Panc1 (cell line): ENCODE data around the gene CCDC71. TPM values are rescaled to one million over a fixed set of nuclear protein-coding genes. Genes with fewer than 3 reads are reported as not detected.

Experiments used
- ATAC-seq: fragments of 200-7000 bp; cut with Tn5 transposase; 2 replicates; pipeline ENCODE4 v1.9.1; 2020; ENCODE audit warnings: mild to moderate bottlenecking, moderate library complexity
- BruUV-seq: library from RNA; stranded (reverse); fragments of 400-500 nt; replicated peaks from 2 replicates; lab custom pipeline; 2021; lab: Mats Ljungman, UMichigan
- CTCF ChIA-PET: fragments of 300-600 bp; sonication (Branson Sonifier 250); formaldehyde crosslinking; loops from one replicate; lab custom pipeline; 2022; ENCODE audit warnings: antibody characterized with exemption; lab: Charles Lee
- POLR2A ChIA-PET: fragments of 300-600 bp; sonication (Branson Sonifier 250); formaldehyde crosslinking; loops from one replicate; lab custom pipeline; 2022; ENCODE audit warnings: antibody characterized with exemption; lab: Charles Lee
- DNase-seq: peaks from one replicate; pipeline ENCODE4 v3.0.0-alpha.2; 2010; ENCODE audit warnings: low read depth, low spot score
- H3K27ac ChIP-seq: 2 replicates; pipeline ENCODE4 v1.5.1; 2011; ENCODE audit warnings: mild to moderate bottlenecking, low read length, inconsistent platforms
- H3K27me3 ChIP-seq: fragments of 200-500 bp; sonication (Bioruptor generic); 2 replicates; pipeline ENCODE4 v1.6.0; 2014; ENCODE audit warnings: low read length, inconsistent platforms; ENCODE audit not compliant: control insufficient read depth, insufficient read depth
- H3K36me3 ChIP-seq: fragments of 200-500 bp; sonication (Bioruptor generic); 2 replicates; pipeline ENCODE4 v1.5.1; 2014; ENCODE audit warnings: inconsistent platforms, mild to moderate bottlenecking, low read length, moderate library complexity; ENCODE audit not compliant: control insufficient read depth, insufficient read depth
- H3K4me1 ChIP-seq: 2 replicates; pipeline ENCODE4 v1.5.1; 2011; ENCODE audit warnings: inconsistent platforms, mild to moderate bottlenecking, low read length, moderate library complexity; ENCODE audit not compliant: control insufficient read depth, insufficient read depth
- H3K4me3 ChIP-seq, 2 experiments: 2 replicates each; pipeline ENCODE4 v1.5.1; 2011 to 2012; ENCODE audit warnings: low read depth in 2 of 2, low read length in 2 of 2, mild to moderate bottlenecking in 2 of 2, inconsistent platforms in 1 of 2, moderate library complexity in 1 of 2
- H3K9me3 ChIP-seq: fragments of 200-500 bp; sonication (Bioruptor generic); 2 replicates; pipeline ENCODE4 v1.5.1; 2014; ENCODE audit warnings: low read depth, mild to moderate bottlenecking, inconsistent platforms, low read length, moderate library complexity; ENCODE audit not compliant: control insufficient read depth, insufficient read depth
- POLR2AphosphoS5 ChIP-seq: IDR thresholded peaks from 2 replicates; pipeline ENCODE4 v1.6.1; 2012; ENCODE audit warnings: mild to moderate bottlenecking, low read depth, low read length, moderate library complexity
- SIN3A ChIP-seq: IDR thresholded peaks from 2 replicates; pipeline ENCODE4 v1.6.1; 2012; ENCODE audit warnings: low read depth, mild to moderate bottlenecking, low read length, moderate library complexity, borderline replicate concordance; ENCODE audit not compliant: insufficient read depth
- TCF7L2 ChIP-seq: IDR thresholded peaks from 2 replicates; pipeline ENCODE4 v1.6.1; 2011; ENCODE audit warnings: mild to moderate bottlenecking, low read depth, low read length, inconsistent platforms
- in situ Hi-C: cut with HindIII; loops from 2 replicates; pipeline ENCODE4 v1.10.0; 2016; ENCODE audit warnings: low sequenced_read_pairs, low pct_unique_long_range_greater_than_20kb
- intact Hi-C: fragments of 100-400 bp; cut with micrococcal nuclease; formaldehyde crosslinking; loops from one replicate; pipeline ENCODE4 v1.10.0; 2022; ENCODE audit not compliant: unreplicated experiment
- total RNA-seq: library from RNA; stranded (reverse); gene quantifications from one replicate; pipeline ENCODE4 v1.2.1, GENCODE V29; 2021; ENCODE audit not compliant: unreplicated experiment
- TF ChIP-seq, protein P1 (sequence below): fragments of 450-650 bp; IDR thresholded peaks from 2 replicates; pipeline ENCODE4 v1.5.1; 2017; ENCODE audit warnings: mild to moderate bottlenecking
- TF ChIP-seq, protein P2 (sequence below), 2 experiments: IDR thresholded peaks; 2 replicates each; pipeline ENCODE4 v1.6.1; 2011 to 2012; ENCODE audit warnings: low read depth in 2 of 2, control low read depth in 1 of 2, low read length in 1 of 2, mild to moderate bottlenecking in 1 of 2, moderate library complexity in 1 of 2; ENCODE audit not compliant: insufficient read depth in 1 of 2

Gene CCDC71
- total RNA-seq, 1 experiment from 2014 or later: 14.1 TPM

DNA sequence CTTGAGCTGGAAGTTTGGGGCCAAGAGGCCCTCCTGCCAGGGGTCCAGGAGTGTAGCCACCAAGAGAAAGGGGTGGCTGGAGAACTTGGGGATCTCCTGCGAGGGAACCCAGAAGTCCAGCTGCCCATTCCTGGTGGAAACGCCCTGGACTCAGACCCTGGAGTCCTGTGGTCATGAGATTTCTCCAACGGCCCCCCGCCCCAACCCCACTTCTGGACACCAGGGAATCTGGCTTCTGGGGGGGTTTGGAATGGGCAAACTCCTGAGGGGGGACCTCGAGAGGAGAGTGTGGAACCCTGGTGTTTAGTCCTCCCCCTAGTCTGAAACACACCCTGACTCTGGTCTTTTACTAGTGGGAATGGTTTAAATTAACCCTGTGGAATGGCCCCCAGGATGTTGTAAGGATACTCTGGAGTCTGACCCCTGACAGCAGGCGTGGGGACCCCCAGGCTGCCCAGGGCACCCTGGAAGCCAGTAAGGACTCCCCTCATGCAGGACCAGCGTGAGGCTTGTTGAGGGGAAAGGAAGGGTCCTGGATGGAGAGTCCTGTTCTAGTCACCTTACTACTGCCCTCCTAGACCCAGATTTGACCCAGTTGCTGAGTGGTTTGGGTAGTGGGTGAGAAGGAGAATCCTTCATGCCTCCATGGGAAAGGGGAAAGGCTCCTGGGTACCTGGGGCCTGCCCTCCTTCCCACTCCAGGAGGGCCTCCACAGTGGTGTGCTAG lies 5.8 kb upstream of the CCDC71 start:
- TF ChIP-seq TCF7L2 (no peak), SIN3A (no peak), POLR2AphosphoS5 (no peak)
- TF ChIP-seq, protein P1, sequence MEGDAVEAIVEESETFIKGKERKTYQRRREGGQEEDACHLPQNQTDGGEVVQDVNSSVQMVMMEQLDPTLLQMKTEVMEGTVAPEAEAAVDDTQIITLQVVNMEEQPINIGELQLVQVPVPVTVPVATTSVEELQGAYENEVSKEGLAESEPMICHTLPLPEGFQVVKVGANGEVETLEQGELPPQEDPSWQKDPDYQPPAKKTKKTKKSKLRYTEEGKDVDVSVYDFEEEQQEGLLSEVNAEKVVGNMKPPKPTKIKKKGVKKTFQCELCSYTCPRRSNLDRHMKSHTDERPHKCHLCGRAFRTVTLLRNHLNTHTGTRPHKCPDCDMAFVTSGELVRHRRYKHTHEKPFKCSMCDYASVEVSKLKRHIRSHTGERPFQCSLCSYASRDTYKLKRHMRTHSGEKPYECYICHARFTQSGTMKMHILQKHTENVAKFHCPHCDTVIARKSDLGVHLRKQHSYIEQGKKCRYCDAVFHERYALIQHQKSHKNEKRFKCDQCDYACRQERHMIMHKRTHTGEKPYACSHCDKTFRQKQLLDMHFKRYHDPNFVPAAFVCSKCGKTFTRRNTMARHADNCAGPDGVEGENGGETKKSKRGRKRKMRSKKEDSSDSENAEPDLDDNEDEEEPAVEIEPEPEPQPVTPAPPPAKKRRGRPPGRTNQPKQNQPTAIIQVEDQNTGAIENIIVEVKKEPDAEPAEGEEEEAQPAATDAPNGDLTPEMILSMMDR: no peak
- TF ChIP-seq, protein P2, sequence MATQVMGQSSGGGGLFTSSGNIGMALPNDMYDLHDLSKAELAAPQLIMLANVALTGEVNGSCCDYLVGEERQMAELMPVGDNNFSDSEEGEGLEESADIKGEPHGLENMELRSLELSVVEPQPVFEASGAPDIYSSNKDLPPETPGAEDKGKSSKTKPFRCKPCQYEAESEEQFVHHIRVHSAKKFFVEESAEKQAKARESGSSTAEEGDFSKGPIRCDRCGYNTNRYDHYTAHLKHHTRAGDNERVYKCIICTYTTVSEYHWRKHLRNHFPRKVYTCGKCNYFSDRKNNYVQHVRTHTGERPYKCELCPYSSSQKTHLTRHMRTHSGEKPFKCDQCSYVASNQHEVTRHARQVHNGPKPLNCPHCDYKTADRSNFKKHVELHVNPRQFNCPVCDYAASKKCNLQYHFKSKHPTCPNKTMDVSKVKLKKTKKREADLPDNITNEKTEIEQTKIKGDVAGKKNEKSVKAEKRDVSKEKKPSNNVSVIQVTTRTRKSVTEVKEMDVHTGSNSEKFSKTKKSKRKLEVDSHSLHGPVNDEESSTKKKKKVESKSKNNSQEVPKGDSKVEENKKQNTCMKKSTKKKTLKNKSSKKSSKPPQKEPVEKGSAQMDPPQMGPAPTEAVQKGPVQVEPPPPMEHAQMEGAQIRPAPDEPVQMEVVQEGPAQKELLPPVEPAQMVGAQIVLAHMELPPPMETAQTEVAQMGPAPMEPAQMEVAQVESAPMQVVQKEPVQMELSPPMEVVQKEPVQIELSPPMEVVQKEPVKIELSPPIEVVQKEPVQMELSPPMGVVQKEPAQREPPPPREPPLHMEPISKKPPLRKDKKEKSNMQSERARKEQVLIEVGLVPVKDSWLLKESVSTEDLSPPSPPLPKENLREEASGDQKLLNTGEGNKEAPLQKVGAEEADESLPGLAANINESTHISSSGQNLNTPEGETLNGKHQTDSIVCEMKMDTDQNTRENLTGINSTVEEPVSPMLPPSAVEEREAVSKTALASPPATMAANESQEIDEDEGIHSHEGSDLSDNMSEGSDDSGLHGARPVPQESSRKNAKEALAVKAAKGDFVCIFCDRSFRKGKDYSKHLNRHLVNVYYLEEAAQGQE (IDR thresholded peaks at IDR 0.05; ENCODE audit: insufficient read depth in 1 of 2, low read depth in 2 of 2, low read length in 1 of 2): no peak
- no peaks in the 10 kb centered on the region for H3K9me3 ChIP-seq
- ChIA-PET CTCF (no interaction called here), POLR2A (no interaction called here)
- in situ Hi-C loops: no loop called here
- H3K36me3 ChIP-seq: no peaks in the 10 kb centered on the region; the same call in 1 of the 2 replicates
- peak overlapping the region; percentile 76 for H3K27ac ChIP-seq
- peak overlapping the region; percentile 57 to 63 for H3K4me3 ChIP-seq
- H3K4me1 ChIP-seq: peaks cover 6% of the 10 kb centered on the region
- ATAC-seq (no peak), DNase-seq (no peak)
- no peaks in the 10 kb centered on the region for H3K27me3 ChIP-seq
- intact Hi-C loops: no loop called here
- BruUV-seq: no TSS peak

DNA sequence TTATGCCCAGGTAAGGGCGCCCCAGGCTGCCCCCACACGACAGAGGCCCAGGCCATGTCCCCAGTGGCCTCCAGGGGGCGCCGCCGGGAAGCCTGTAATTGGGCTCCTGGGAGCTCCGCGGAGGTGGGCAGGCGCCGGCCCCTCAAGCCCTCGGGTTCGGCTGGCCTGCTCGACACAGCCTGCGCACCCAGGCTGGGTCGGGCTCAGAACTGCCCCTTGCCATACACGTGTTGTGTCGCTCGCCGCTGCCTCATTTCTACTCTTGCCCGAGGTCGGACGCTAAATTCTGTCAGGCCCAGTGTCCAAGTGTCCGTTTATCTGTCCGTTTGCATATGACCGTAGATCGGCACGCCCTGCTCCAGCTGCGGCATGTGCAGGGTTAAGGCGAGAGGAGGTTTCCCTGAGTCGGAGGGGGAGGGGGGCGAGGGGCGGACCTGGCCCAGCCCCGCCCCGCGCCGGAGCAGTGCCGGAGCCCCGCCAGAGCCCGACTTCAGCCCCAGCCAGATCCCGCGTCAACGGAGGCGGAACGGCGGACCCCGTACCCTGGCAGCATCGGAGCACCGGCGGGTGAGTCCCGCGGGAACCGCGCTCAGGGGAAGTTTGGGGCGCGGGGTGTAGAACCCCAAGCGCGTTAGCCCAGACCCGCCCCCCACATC lies 5.1 kb upstream of the CCDC71 start, which contains the start of gene KLHDC8B:
Gene KLHDC8B (plus strand): TSS at position 480 of the 656 bp plus-strand sequence. CDS start 1,172 bp downstream, outside the sequence.
- DNase-seq (no peak), ATAC-seq (peak; percentile 90)
- Histone ChIP-seq H3K9me3 (peaks cover 3% of the 10 kb centered on the region; the same call in 1 of the 2 replicates), H3K36me3 (no peaks in the 10 kb centered on the region; the same call in 1 of the 2 replicates), H3K27me3 (no peaks in the 10 kb centered on the region), H3K4me1 (peaks cover 6% of the 10 kb centered on the region), H3K4me3 (peak within 1 kb of the TSS; percentile 57 to 63), H3K27ac (peak within 1 kb of the TSS; percentile 76)
- in situ Hi-C loops: no loop called here
- POLR2A ChIA-PET: interaction anchor here (0.6 kb wide), 1 partner anchor 1037 kb away, joined by 10 read pairs; no protein-coding TSS in a partner anchor
- CTCF ChIA-PET: interaction anchor here (0.6 to 1.0 kb wide), 2 partner anchors 11 to 47 kb away, joined by 3 read pairs; no protein-coding TSS in a partner anchor
- intact Hi-C loops: no loop called here
- TF ChIP-seq POLR2AphosphoS5: no peak
- TF ChIP-seq, protein P2 (IDR thresholded peaks at IDR 0.05; ENCODE audit: insufficient read depth in 1 of 2, low read depth in 2 of 2, low read length in 1 of 2): no peak
- TF ChIP-seq, protein P1: peak; percentile 94
- no peak for TF ChIP-seq TCF7L2
- TF ChIP-seq SIN3A: no peak
- no TSS peak for BruUV-seq
